Right renal cortex interstitium (tissue), 3 donors: Measurements from ENCODE around the gene VSX1. TPM values are rescaled to one million over a fixed set of nuclear protein-coding genes. Genes with fewer than 3 reads are reported as not detected.

Experiments used
- DNase-seq, 3 donors: peaks; one replicate each; pipeline ENCODE4 v3.0.0-alpha.2; 2013; ENCODE audit warnings: low read depth in 3 of 3, low spot score in 2 of 3
- polyA plus RNA-seq, 3 donors: library from polyadenylated mRNA; unstranded; fragments of 120-200 nt; gene quantifications; one replicate each; pipeline ENCODE4 v1.2.1, GENCODE V29; 2013; ENCODE audit not compliant: insufficient read length in 3 of 3

Gene VSX1
- not detected for polyA plus RNA-seq

- DNase-seq = no peak
Observed at GRCh38 chr20:25081730-25082497, at the start of gene VSX1. VSX1 (minus strand) TSS chr20:25082141; CDS start chr20:25082096, 45 bp downstream.

DNA sequence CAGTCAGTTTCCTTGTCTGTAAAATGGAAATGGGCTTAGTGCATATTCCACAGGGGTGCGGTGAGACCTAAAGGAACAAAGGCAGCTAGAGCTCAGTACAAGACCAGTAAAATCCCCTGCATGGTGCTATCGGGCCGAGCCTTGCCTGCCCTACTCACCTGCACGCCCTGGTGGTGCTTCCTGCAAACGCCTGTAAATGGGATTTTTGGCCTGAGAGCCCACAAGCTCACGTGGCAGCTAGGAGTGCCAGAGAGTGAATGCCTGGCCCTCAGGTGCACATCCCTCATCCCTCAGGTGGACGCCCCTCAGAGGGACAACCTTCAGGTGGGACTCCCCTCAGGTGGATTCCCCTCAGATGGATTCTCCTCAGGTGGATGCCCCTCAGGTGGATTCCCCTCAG is 48.0 kb upstream of the VSX1 start:
- DNase-seq = no peak

- no peak for DNase-seq
Observed at GRCh38 chr20:25129428-25129827, 47.5 kb upstream of the VSX1 start.

DNA sequence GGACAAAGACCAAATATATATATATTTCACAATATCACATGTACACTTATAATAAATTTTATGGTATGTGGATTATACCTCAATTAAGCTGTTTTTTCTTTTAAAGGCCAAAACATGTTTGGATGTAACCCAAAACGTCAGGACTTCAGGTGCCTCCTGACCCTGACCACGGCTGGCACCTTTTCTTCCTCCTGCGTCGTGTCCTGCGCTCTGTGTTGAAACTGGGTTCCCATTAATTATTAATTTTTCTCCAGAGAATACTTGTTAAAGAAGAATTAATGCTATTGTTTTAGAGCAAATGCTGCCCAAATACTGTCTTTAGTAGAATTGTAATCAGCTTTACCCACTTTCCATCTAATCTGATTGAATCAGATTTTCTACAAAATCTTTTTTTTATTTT is 46.7 kb upstream of the VSX1 start:
- no peak for DNase-seq

DNA sequence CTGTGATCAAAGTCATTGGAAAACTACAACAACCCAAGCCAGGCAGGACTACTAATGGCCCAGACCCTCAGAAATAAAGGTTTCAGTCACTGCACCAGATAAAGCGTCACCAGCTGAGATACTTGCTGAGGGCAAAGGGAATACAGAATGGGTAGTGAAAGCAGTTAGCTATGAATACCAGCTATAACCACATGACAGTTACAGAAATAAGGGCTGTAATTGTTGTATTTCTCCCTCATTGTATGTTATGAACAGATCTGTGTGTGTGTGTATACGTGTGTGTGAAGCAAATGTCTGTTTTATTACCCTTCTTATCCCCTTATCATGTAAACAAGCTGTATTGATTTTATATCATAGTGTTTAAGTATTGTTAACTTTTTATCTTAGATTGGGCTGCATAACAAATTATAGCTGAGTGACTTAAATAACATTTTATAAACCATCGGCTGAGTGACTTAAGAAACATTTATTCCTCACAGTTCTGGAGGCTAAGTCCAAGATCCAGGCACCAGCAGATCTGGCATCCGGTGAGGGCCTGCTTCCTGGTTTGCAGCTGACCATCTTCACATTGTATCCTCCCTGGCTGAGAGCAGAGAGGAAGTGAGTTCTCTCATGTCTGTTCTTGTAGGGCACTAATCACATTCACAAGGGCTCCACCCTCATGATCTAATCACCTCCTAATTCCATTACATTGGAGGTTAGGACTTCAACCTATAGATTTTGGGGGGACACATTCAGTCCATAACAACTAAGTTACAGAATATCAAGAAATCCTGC is 46.0 kb upstream of the VSX1 start:
- no peak for DNase-seq

GRCh38 chr20:25126204-25127029 is 44.5 kb upstream of the VSX1 start:
- DNase-seq = no peak

- no peak for DNase-seq
Observed at GRCh38 chr20:25125636-25126035, 43.7 kb upstream of the VSX1 start.

GRCh38 chr20:25120920-25121319 is 39.0 kb upstream of the VSX1 start:
- no peak for DNase-seq

DNA sequence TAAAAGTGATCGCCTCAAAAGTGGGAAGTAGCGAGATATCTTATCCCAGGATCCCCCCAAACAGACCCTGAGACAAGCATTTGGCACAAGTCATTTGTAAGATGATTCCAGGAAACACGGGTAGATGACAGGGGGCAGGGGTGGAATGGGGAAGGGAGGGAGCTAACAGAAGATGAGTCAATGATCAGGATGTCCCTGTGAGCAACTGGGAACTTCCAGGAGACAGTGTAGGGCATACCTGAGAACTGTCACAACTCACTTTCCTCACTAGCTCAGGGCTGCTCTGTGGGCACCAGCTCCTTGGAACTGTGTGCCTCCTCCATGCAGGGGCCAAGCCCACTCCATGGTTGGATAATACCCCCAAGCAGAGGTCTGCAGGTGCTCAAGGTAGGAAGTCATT is 38.5 kb upstream of the VSX1 start:
- no peak for DNase-seq

- no peak for DNase-seq
Observed at GRCh38 chr20:25118529-25118928, 36.6 kb upstream of the VSX1 start.

- no peak for DNase-seq
Observed at GRCh38 chr20:25117990-25118389, 36.0 kb upstream of the VSX1 start.

- no peak for DNase-seq
Observed at GRCh38 chr20:25116739-25117458, 35.0 kb upstream of the VSX1 start.

DNA sequence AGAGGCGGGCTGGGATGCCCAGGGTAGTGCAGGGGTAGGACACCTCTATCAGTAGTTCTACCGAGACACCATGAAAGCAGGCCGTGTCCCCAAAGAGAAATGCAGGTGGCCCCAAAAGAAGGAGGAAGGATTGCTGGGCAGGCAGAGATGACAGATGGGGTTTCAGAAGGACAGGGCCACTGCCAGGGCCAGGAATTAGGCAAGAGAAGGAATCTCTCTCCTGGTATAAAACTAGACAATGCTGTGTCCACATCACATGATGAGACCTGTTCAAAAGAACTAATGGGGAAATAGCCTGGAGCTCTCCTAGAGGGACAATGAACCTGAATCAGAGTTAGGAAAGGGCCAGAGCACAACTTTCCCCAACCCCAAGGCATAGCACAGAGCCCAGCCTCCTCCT is 21.6 kb upstream of the VSX1 start:
- DNase-seq = no peak

GRCh38 chr20:25100914-25101313 is 19.0 kb upstream of the VSX1 start:
- no peak for DNase-seq

GRCh38 chr20:25099601-25100140 is 17.7 kb upstream of the VSX1 start:
- no peak for DNase-seq

GRCh38 chr20:25097498-25097897 is 15.6 kb upstream of the VSX1 start:
- DNase-seq = no peak

DNA sequence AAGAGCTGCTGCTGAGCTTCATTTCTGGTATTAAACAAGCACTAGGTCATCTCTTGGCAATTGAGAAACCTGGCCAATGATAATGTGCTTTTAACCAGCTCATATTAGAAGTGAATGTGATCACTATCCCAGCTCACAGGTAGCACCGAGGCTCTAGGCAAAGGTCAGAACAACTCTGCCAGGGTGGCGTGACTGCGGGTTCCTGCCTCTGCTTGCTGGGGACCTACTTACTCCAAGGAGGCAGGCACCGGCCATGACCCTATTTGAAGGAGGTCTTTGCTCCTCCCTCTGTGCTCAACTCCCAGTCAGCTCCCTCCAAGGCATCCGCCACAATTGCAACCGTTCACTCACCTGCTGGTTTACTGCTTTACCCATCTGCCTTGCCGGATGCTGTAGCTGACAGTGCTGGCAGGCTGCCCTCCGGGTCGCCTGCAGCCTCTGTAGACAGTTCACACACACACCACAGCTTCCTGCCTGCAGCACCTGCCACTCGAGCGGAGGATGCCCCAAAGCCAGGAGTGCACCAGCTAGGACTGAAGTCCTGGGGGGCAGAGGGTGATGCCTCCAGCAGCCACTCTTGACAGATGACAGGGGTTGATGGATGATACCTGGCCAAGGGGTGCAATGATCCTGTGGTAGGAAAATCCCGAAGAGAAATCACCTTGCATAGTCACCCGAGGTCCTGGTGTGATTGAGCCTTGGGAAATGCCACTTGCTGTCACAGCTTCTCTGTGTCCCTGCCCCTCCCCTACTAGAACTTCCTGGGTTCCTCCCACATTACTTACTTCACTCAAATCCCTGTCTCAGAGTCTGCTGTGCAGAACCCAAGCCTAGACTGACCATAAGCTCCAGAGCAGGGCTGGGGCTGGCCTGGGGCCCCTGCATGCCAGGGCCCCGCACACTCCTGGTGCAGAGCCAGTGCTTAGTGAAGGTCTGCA is 8.8 kb upstream of the VSX1 start:
- no peak for DNase-seq

- no peak for DNase-seq
Observed at GRCh38 chr20:25089662-25090061, 7.7 kb upstream of the VSX1 start.

DNA sequence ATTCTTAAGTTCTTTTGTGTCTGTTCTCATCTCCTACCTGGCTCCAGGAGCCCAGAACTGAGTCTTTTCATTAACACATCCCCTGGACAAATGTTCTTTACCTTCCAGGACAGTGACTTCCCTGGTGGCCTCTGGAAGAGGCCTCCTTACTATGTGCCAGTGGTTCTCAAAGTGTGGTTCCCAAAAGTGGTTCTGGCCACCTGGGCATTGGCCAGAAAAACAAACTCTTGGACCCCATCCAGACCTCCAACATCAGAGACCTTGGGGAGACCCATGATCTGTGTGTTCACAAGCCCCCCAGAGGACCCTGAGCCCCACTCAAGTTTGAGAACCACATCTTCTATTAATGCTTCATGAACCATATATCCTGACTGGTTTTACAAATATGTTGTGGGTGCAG is 7.2 kb upstream of the VSX1 start:
- DNase-seq = no peak
